ENCODE data around the gene FHAD1.
A peak's percentile ranks its signal among the peaks of the same experiment; 100 is the strongest.

FHAD1 gene

GRCh38 chr1:15249081-15249480, 2.1 kb downstream of the FHAD1 start:
- peak; percentile 58 for DNase-seq

- DNase-seq: no peak
These were observed 5.1 kb downstream of the FHAD1 start for GRCh38 chr1:15251857-15252835.

- no peak for DNase-seq
These were observed 7.5 kb downstream of the FHAD1 start for GRCh38 chr1:15254559-15254958.

GRCh38 chr1:15255582-15256149, 8.6 kb downstream of the FHAD1 start:
- no peak for DNase-seq

- no peak for DNase-seq
These were observed 9.6 kb downstream of the FHAD1 start for GRCh38 chr1:15256584-15256983.

GRCh38 chr1:15257309-15257708, 10.3 kb downstream of the FHAD1 start:
- DNase-seq: no peak

- DNase-seq: peak; percentile 73
These were observed 12.0 kb downstream of the FHAD1 start for GRCh38 chr1:15258833-15259621.

GRCh38 chr1:15259622-15260007, 12.6 kb downstream of the FHAD1 start:
- DNase-seq: no peak

- DNase-seq: peak; percentile 44
These were observed 13.6 kb downstream of the FHAD1 start for GRCh38 chr1:15260418-15261154.

- peak; percentile 98 for DNase-seq
These were observed 14.4 kb downstream of the FHAD1 start for GRCh38 chr1:15261155-15262002.

GRCh38 chr1:15262003-15262377, 15.0 kb downstream of the FHAD1 start:
- no peak for DNase-seq

- no peak for DNase-seq
These were observed 15.7 kb downstream of the FHAD1 start for GRCh38 chr1:15262706-15263105.

- no peak for DNase-seq
These were observed 17.7 kb downstream of the FHAD1 start for GRCh38 chr1:15264769-15265168.

- DNase-seq: no peak
These were observed 24.2 kb downstream of the FHAD1 start for GRCh38 chr1:15271196-15271595.

- DNase-seq: peak; percentile 90
These were observed 25.2 kb downstream of the FHAD1 start for GRCh38 chr1:15272009-15272781.

GRCh38 chr1:15272782-15273127, 25.7 kb downstream of the FHAD1 start:
- no peak for DNase-seq

GRCh38 chr1:15273274-15273673, 26.3 kb downstream of the FHAD1 start:
- no peak for DNase-seq

GRCh38 chr1:15275921-15276683, 29.1 kb downstream of the FHAD1 start:
- peak; percentile 94 for DNase-seq

- DNase-seq: peak; percentile 35
These were observed 29.8 kb downstream of the FHAD1 start for GRCh38 chr1:15276691-15277446.

GRCh38 chr1:15277447-15277838, 30.4 kb downstream of the FHAD1 start:
- DNase-seq: peak; percentile 80

All from suppressor macrophage treated with lipopolysaccharide for 4 hours (primary cell).